GM23338 (cell line): ENCODE measurements around the gene MKRN2OS. TPM values are rescaled to one million over a fixed set of nuclear protein-coding genes. Genes with fewer than 3 reads are reported as not detected.

ENCODE experiments used
- ATAC-seq: fragments of 200-7000 bp; cut with Tn5 transposase; 3 replicates; pipeline ENCODE4 v1.9.1; 2020
- DNase-seq: peaks from one replicate; pipeline ENCODE4 v3.0.0-alpha.2; 2015; ENCODE audit warnings: low spot score
- H2AFZ ChIP-seq: fragments of 200-600 bp; sonication (generic); 2 replicates; pipeline ENCODE4 v1.8.0; 2016; ENCODE audit warnings: antibody characterized with exemption, mild to moderate bottlenecking, moderate library complexity
- H3F3A ChIP-seq: fragments of 200-600 bp; sonication (generic); replicated peaks from 2 replicates; pipeline ENCODE4 v1.8.0; 2017; ENCODE audit warnings: antibody characterized with exemption, mixed run types, low read depth
- H3K27ac ChIP-seq: fragments of 200-600 bp; sonication (generic); 2 replicates; pipeline ENCODE4 v1.6.1; 2016; ENCODE audit warnings: low read depth
- H3K27me3 ChIP-seq: fragments of 200-600 bp; sonication (generic); 2 replicates; pipeline ENCODE4 v1.8.0; 2016; ENCODE audit warnings: mild to moderate bottlenecking, mixed run types, moderate library complexity; ENCODE audit not compliant: insufficient read depth
- H3K36me3 ChIP-seq: fragments of 200-600 bp; sonication (generic); 2 replicates; pipeline ENCODE4 v1.8.0; 2016; ENCODE audit warnings: mild to moderate bottlenecking; ENCODE audit not compliant: insufficient read depth
- H3K4me1 ChIP-seq: fragments of 200-600 bp; sonication (generic); 2 replicates; pipeline ENCODE4 v1.8.0; 2016; ENCODE audit warnings: mild to moderate bottlenecking, moderate library complexity; ENCODE audit not compliant: insufficient read depth
- H3K4me2 ChIP-seq: fragments of 200-600 bp; sonication (generic); 2 replicates; pipeline ENCODE4 v1.7.1; 2017; ENCODE audit warnings: mixed run types
- H3K4me3 ChIP-seq: fragments of 200-600 bp; sonication (generic); 2 replicates; pipeline ENCODE4 v1.6.1; 2016; ENCODE audit warnings: mixed run types
- H3K79me2 ChIP-seq: fragments of 200-600 bp; sonication (generic); replicated peaks from 2 replicates; pipeline ENCODE4 v1.8.0; 2017; ENCODE audit warnings: mild to moderate bottlenecking; ENCODE audit not compliant: insufficient read depth
- H3K9me2 ChIP-seq: fragments of 200-600 bp; sonication (generic); 2 replicates; pipeline ENCODE4 v1.8.0; 2017; ENCODE audit not compliant: insufficient read depth
- H4K20me1 ChIP-seq: fragments of 200-600 bp; sonication (generic); replicated peaks from 2 replicates; pipeline ENCODE4 v1.8.0; 2017; ENCODE audit warnings: mild to moderate bottlenecking; ENCODE audit not compliant: insufficient read depth
- H3K27ac Mint-ChIP-seq: 2 replicates; pipeline ENCODE4 v1.8.0; 2020; ENCODE audit warnings: inconsistent platforms, mild to moderate bottlenecking, moderate library complexity, mixed read lengths
- H3K27me3 Mint-ChIP-seq: 3 replicates; pipeline ENCODE4 v1.8.0; 2022; ENCODE audit warnings: low read depth, mild to moderate bottlenecking, moderate library complexity, mixed read lengths, inconsistent platforms; ENCODE audit not compliant: insufficient read depth, poor library complexity
- H3K36me3 Mint-ChIP-seq: 3 replicates; pipeline ENCODE4 v1.8.0; 2021; ENCODE audit warnings: low read depth, mild to moderate bottlenecking, inconsistent platforms, moderate library complexity, mixed read lengths
- H3K4me1 Mint-ChIP-seq: 3 replicates; pipeline ENCODE4 v1.8.0; 2020; ENCODE audit warnings: mild to moderate bottlenecking, inconsistent platforms, mixed read lengths
- H3K4me3 Mint-ChIP-seq: 3 replicates; pipeline ENCODE4 v1.8.0; 2021; ENCODE audit warnings: moderate library complexity, mild to moderate bottlenecking, inconsistent platforms, mixed read lengths
- H3K9me3 Mint-ChIP-seq: 3 replicates; pipeline ENCODE4 v1.8.0; 2020; ENCODE audit warnings: moderate library complexity, mild to moderate bottlenecking, inconsistent platforms, mixed read lengths
- CREB1 ChIP-seq: fragments of 250-450 bp; sonication (Bioruptor Pico); IDR thresholded peaks from 2 replicates; pipeline ENCODE4 v1.5.0; 2020; ENCODE audit warnings: low read depth, mild to moderate bottlenecking, moderate library complexity
- ETS1 ChIP-seq: IDR thresholded peaks from 2 replicates; pipeline ENCODE4 v1.6.1; 2016; ENCODE audit warnings: antibody characterized with exemption
- EZH2 ChIP-seq: fragments of 200-600 bp; sonication (generic); IDR thresholded peaks from one replicate; pipeline ENCODE4 v1.8.0; 2017; ENCODE audit warnings: antibody characterized with exemption, mild to moderate bottlenecking, low read depth; ENCODE audit not compliant: unreplicated experiment
- JUNB ChIP-seq: IDR thresholded peaks from one replicate; pipeline ENCODE4 v1.6.1; 2016; ENCODE audit warnings: antibody characterized with exemption; ENCODE audit not compliant: unreplicated experiment
- NANOG ChIP-seq: IDR thresholded peaks from 2 replicates; pipeline ENCODE4 v1.6.1; 2016; ENCODE audit warnings: antibody characterized with exemption, borderline replicate concordance
- POLR2AphosphoS5 ChIP-seq: IDR thresholded peaks from 2 replicates; pipeline ENCODE4 v1.6.1; 2016; ENCODE audit warnings: antibody characterized with exemption, low read depth
- REST ChIP-seq: IDR thresholded peaks from one replicate; pipeline ENCODE4 v1.6.1; 2018; ENCODE audit warnings: antibody characterized with exemption; ENCODE audit not compliant: unreplicated experiment
- STAT1 ChIP-seq: IDR thresholded peaks from one replicate; pipeline ENCODE4 v1.6.1; 2016; ENCODE audit warnings: antibody characterized with exemption; ENCODE audit not compliant: unreplicated experiment
- ZNF462 ChIP-seq: fragments of 250-450 bp; sonication (Bioruptor Pico); IDR thresholded peaks from 2 replicates; pipeline ENCODE4 v1.5.0; 2020; ENCODE audit warnings: mild to moderate bottlenecking, moderate library complexity
- polyA plus RNA-seq: library from polyadenylated mRNA; unstranded; fragments of >200 nt; fragmentation: Nextera tagmentation; extraction: Ambion mirVana; gene quantifications from 2 replicates; pipeline ENCODE4 v1.2.1, GENCODE V29; 2016
- total RNA-seq: library from RNA; depleted of rRNA; stranded (reverse); fragments of >200 nt; shearing (Covaris generic); gene quantifications from 2 replicates; pipeline ENCODE4 v1.2.3, GENCODE V29; 2014
- TF ChIP-seq, protein P1 (sequence below), 2 experiments: fragments of 200-600 bp in 1 of 2; sonication (generic) in 1 of 2; conservative IDR thresholded peaks; 2 replicates each; pipeline versions ENCODE4 v1.5.1 to v1.6.1; 2016 to 2017; ENCODE audit warnings: antibody characterized with exemption in 2 of 2, low read depth in 2 of 2, mild to moderate bottlenecking in 2 of 2, moderate library complexity in 1 of 2

The MKRN2OS gene
- total and polyA plus RNA-seq, 2 experiments from 2014 or later: 0.55 TPM; not detected in 1

DNA sequence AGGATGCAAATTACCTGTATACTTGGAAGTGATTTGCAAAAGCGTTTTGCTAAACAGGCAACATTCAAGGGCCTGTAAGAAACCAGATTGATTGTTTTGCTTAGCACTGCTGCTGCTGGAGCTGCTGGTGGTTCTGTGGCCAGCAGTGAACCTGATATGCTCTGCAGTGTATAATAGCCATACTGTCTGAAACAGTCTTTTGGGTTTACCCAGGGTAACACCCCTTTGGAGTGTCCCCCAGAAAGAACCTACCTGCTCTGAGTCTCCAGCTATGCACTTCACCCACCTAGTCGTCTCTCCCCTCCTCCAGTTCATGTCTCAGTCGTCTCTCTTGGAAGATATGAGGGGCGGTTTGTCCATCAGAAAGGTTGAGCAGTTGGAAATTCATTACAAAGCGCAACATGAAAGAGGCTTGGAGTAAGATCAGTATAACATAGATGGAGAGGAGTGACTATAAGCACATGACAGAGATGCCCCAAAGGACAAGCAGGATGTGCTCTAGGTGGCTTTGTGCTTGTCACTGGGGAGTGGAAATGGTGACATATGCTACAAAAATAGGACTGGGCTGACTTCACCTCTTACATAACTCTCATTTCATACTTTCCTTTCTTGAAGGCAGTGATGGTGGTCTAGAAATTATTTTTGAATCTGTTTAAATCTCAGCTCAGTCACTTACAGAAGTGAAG, 15.3 kb upstream of the MKRN2OS start:
- no peak overlapping the region for H2AFZ ChIP-seq
- no peak for ATAC-seq
- no peak overlapping the region for H3K4me2 ChIP-seq
- H3K36me3 ChIP-seq: no peaks in the 10 kb centered on the region
- Mint-ChIP-seq H3K27ac (no peak overlapping the region), H3K9me3 (no peaks in the 10 kb centered on the region), H3K36me3 (peaks cover 3% of the 10 kb centered on the region; the same call in 1 of the 3 replicates), H3K4me1 (peaks cover 43% of the 10 kb centered on the region), H3K27me3 (peaks cover 3% of the 10 kb centered on the region), H3K4me3 (no peak overlapping the region)
- TF ChIP-seq JUNB (no peak), STAT1 (no peak), CREB1 (CRISPR knock-in tag) (no peak), ZNF462 (no peak), EZH2 (no peak), ETS1 (no peak), POLR2AphosphoS5 (no peak), NANOG (no peak), REST (no peak)
- TF ChIP-seq, protein P1, sequence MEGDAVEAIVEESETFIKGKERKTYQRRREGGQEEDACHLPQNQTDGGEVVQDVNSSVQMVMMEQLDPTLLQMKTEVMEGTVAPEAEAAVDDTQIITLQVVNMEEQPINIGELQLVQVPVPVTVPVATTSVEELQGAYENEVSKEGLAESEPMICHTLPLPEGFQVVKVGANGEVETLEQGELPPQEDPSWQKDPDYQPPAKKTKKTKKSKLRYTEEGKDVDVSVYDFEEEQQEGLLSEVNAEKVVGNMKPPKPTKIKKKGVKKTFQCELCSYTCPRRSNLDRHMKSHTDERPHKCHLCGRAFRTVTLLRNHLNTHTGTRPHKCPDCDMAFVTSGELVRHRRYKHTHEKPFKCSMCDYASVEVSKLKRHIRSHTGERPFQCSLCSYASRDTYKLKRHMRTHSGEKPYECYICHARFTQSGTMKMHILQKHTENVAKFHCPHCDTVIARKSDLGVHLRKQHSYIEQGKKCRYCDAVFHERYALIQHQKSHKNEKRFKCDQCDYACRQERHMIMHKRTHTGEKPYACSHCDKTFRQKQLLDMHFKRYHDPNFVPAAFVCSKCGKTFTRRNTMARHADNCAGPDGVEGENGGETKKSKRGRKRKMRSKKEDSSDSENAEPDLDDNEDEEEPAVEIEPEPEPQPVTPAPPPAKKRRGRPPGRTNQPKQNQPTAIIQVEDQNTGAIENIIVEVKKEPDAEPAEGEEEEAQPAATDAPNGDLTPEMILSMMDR (conservative IDR thresholded peaks at IDR 0.05; ENCODE audit: low read depth in 2 of 2): no peak
- peaks cover 59% of the 10 kb centered on the region for H4K20me1 ChIP-seq
- H3F3A ChIP-seq: peaks cover 4% of the 10 kb centered on the region; the same call in 1 of the 2 replicates
- H3K79me2 ChIP-seq: peaks cover 84% of the 10 kb centered on the region
- DNase-seq: no peak
- peaks cover 38% of the 10 kb centered on the region for H3K4me1 ChIP-seq
- peaks cover under 1% of the 10 kb centered on the region; the same call in 1 of the 2 replicates for H3K27me3 ChIP-seq
- H3K4me3 ChIP-seq: no peak overlapping the region
- no peak overlapping the region for H3K27ac ChIP-seq
- no peaks in the 10 kb centered on the region for H3K9me2 ChIP-seq
